Activated CD8-positive, alpha-beta T cell treated with anti-CD3 and anti-CD28 coated beads for 36 hours (primary cell): ENCODE results near the gene IQCK. TPM values are rescaled to one million over a fixed set of nuclear protein-coding genes. Genes with fewer than 3 reads are reported as not detected.

Experiments used
- ATAC-seq: fragments of 200-7000 bp; cut with Tn5 transposase; one replicate; pipeline ENCODE4 v1.10.0; 2021; ENCODE audit warnings: mild to moderate bottlenecking, moderate library complexity
- CTCF ChIA-PET: fragments of 350-600 bp; sonication (Branson Sonifier 250); formaldehyde crosslinking; loops from one replicate; lab custom pipeline; 2021; ENCODE audit warnings: antibody characterized with exemption; lab: Charles Lee
- POLR2A ChIA-PET: fragments of 350-600 bp; sonication (Branson Sonifier 250); formaldehyde crosslinking; loops from one replicate; lab custom pipeline; 2021; ENCODE audit warnings: antibody characterized with exemption; lab: Charles Lee
- DNase-seq: peaks from one replicate; pipeline ENCODE4 v3.0.0-alpha.2; 2020
- H3K27ac Mint-ChIP-seq: one replicate; pipeline ENCODE4 v1.8.0; 2021; ENCODE audit warnings: mild to moderate bottlenecking, mixed read lengths
- H3K27me3 Mint-ChIP-seq: one replicate; pipeline ENCODE4 v1.8.0; 2021; ENCODE audit warnings: mixed read lengths
- H3K36me3 Mint-ChIP-seq: one replicate; pipeline ENCODE4 v1.8.0; 2021; ENCODE audit warnings: low read depth, mixed read lengths
- H3K4me1 Mint-ChIP-seq: one replicate; pipeline ENCODE4 v1.8.0; 2021; ENCODE audit warnings: low read depth, mixed read lengths
- H3K4me3 Mint-ChIP-seq: one replicate; pipeline ENCODE4 v1.8.0; 2021; ENCODE audit warnings: mild to moderate bottlenecking, moderate library complexity, mixed read lengths
- H3K9me3 Mint-ChIP-seq: one replicate; pipeline ENCODE4 v1.8.0; 2021; ENCODE audit warnings: mixed read lengths
- intact Hi-C: fragments of 100-400 bp; cut with micrococcal nuclease; formaldehyde crosslinking; loops from one replicate; pipeline ENCODE4 v1.10.0; 2022
- total RNA-seq, 2 experiments: library from RNA; stranded (reverse); gene quantifications; one replicate each; pipeline ENCODE4 v1.2.3, GENCODE V29; 2021
- TF ChIP-seq, protein P1 (sequence below): fragments of 200-600 bp; IDR thresholded peaks from one replicate; pipeline ENCODE4 v1.8.0; 2022; ENCODE audit warnings: antibody characterized with exemption, mild to moderate bottlenecking

Gene IQCK
- total RNA-seq, 2 experiments from 2014 or later: 1.7 to 3.5 TPM

DNA sequence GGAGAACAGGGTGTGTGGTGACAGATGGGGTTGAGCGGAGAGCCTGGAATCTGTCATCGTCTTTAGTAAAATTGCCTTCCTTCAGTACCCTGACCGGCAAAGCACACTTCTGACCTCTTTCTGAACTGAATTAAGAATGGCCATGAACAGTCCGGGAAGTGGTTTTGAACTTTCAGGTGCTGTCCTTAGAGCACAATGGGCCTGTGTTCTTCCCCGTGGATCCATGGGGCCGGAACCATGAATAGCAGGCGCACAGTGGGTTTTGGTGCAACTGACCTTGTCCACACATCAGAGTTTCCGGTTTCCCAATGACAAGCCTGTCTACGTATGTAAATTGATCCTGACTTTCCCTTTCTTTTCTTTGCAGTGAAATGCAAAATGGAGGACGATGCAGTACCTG lies 138.0 kb downstream of the IQCK start:
- no peaks in the 10 kb centered on the region for H3K27me3 Mint-ChIP-seq
- intact Hi-C loops: no loop called here
- no peak overlapping the region for H3K27ac Mint-ChIP-seq
- H3K9me3 Mint-ChIP-seq: no peaks in the 10 kb centered on the region
- H3K4me3 Mint-ChIP-seq: no peak overlapping the region
- ChIA-PET POLR2A (no interaction called here), CTCF (no interaction called here)
- no peak for DNase-seq
- H3K36me3 Mint-ChIP-seq: no peaks in the 10 kb centered on the region
- ATAC-seq: no peak
- no peaks in the 10 kb centered on the region for H3K4me1 Mint-ChIP-seq
- TF ChIP-seq, protein P1, sequence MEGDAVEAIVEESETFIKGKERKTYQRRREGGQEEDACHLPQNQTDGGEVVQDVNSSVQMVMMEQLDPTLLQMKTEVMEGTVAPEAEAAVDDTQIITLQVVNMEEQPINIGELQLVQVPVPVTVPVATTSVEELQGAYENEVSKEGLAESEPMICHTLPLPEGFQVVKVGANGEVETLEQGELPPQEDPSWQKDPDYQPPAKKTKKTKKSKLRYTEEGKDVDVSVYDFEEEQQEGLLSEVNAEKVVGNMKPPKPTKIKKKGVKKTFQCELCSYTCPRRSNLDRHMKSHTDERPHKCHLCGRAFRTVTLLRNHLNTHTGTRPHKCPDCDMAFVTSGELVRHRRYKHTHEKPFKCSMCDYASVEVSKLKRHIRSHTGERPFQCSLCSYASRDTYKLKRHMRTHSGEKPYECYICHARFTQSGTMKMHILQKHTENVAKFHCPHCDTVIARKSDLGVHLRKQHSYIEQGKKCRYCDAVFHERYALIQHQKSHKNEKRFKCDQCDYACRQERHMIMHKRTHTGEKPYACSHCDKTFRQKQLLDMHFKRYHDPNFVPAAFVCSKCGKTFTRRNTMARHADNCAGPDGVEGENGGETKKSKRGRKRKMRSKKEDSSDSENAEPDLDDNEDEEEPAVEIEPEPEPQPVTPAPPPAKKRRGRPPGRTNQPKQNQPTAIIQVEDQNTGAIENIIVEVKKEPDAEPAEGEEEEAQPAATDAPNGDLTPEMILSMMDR: no peak

DNA sequence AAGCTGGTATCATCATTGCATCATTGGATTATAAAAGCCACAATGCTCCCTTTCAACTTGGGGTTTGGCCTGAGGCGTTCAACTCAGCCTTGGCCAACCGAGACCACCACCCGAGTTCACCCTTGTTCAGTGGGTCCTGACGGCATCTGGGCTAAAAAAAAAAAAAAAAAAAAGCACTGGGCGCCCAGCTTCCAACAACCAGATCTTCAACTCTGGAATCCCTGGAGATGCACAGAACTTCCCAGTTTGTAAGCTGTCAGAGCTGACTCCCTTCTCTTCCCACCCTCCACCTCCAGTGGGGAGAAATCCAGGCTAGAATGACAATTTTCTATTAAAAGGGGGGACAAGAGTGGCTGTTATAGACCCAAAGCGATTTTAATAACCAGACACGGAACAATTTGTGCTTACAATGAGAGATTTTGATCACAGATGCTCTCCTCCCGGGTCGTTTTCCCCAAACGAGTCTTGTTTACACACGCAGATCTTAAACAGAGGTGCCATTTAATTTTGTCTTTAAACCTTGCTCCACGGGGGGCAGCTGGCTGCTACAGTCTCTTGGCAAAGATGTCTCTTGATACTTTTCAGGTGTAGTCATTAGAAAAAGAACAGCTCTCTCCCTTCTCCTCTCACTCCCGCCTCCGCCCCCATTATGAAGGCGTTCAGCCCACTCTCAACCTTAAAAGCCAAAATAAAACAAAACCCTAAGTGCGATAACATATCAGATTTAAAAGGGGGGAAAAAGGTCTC lies 139.7 kb downstream of the IQCK start:
- ChIA-PET POLR2A (no interaction called here), CTCF (no interaction called here)
- Mint-ChIP-seq H3K27ac (no peak overlapping the region), H3K4me1 (no peaks in the 10 kb centered on the region), H3K36me3 (no peaks in the 10 kb centered on the region), H3K4me3 (no peak overlapping the region), H3K9me3 (no peaks in the 10 kb centered on the region), H3K27me3 (no peaks in the 10 kb centered on the region)
- TF ChIP-seq, protein P1: no peak
- intact Hi-C loops: no loop called here
- no peak for ATAC-seq
- DNase-seq: no peak

DNA sequence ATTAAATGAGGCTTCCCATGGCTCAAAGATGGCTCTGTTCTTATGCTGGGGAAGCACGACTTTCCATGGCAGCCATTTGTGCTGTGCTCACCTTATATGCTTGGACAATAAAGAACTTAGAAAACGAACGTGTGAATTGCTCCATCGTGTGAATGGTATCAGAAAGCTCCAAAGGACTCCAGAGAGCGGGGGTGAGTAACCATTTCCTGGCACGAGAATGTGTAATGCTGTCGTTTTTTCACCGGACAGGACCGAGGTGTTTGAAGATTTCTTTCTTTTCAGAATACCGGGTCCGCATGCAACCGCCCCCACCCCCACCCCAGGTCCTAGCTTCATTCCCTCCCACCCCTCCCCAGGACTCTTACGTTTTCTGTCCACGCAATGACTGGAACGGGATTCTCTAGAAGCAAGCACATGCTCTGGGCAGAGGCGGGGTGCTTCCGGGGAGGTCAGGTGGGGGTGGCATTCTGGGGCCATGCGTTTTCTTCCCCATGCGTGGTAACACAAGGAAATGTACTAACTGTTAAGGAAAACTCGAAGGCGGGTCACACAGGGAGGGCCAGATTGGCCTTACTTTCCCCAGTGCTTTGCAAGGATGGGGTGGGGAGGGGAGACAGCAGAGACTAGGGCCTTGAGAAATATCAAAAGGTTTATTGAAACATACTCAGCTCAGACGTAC lies 140.4 kb downstream of the IQCK start:
- Mint-ChIP-seq H3K27me3 (no peaks in the 10 kb centered on the region), H3K27ac (no peak overlapping the region), H3K36me3 (no peaks in the 10 kb centered on the region), H3K4me3 (no peak overlapping the region), H3K9me3 (no peaks in the 10 kb centered on the region), H3K4me1 (no peaks in the 10 kb centered on the region)
- CTCF ChIA-PET: no interaction called here
- no peak for DNase-seq
- intact Hi-C loops: no loop called here
- TF ChIP-seq, protein P1: no peak
- ATAC-seq: no peak
- POLR2A ChIA-PET: no interaction called here

DNA sequence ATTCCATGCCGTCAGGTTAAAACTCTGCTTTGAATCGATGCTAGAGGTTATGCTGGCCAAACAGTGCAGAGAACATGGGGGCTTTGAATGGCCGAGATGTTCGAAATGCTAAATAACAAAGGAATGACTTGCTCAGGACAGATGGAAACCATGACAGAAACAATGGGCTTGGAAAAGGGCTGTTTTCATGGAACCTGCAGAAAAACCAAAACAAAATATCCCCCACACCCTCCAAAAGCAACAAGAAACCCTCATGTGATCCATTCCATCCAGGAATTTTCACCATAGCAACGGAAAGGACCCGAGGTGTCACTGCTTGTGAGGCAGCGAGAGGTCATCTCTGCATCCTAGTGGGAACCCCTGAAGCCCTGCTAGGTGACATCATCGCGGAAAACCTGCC lies 141.1 kb downstream of the IQCK start:
- CTCF ChIA-PET: no interaction called here

DNA sequence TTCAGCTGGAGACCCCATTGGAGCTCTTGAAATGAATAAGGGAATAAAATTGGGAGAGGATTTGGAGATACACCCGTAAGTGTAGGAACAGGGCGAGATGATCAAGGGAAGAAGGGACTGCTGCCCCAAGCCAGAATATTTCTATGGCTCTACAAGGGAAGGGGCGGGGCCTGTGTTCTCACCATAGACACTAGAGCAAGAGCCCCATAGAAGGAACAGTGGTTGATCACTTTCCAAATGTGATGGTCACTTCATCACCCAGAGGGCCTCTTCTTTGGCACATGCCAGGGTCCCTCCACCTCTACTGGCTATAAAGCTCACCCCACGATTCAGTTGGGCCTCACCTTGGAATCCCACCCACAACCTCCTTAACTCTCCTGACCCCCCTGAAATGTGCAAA lies 141.5 kb downstream of the IQCK start:
- no peaks in the 10 kb centered on the region for H3K4me1 Mint-ChIP-seq
- TF ChIP-seq, protein P1: no peak
- no peaks in the 10 kb centered on the region for H3K9me3 Mint-ChIP-seq
- POLR2A ChIA-PET: no interaction called here
- H3K27ac Mint-ChIP-seq: no peak overlapping the region
- H3K4me3 Mint-ChIP-seq: no peak overlapping the region
- no peaks in the 10 kb centered on the region for H3K27me3 Mint-ChIP-seq
- DNase-seq: no peak
- no peak for ATAC-seq
- intact Hi-C loops: no loop called here
- no peaks in the 10 kb centered on the region for H3K36me3 Mint-ChIP-seq
- CTCF ChIA-PET: no interaction called here

More for the DNA sequence above, 141.1 kb downstream of the IQCK start:
- Mint-ChIP-seq H3K4me3 (no peak overlapping the region), H3K9me3 (no peaks in the 10 kb centered on the region), H3K36me3 (no peaks in the 10 kb centered on the region), H3K27ac (no peak overlapping the region), H3K4me1 (no peaks in the 10 kb centered on the region), H3K27me3 (no peaks in the 10 kb centered on the region)
- TF ChIP-seq, protein P1: no peak
- ATAC-seq (no peak), DNase-seq (no peak)
- POLR2A ChIA-PET: no interaction called here
- intact Hi-C loops: no loop called here
